ENCODE measurements around the gene FZD7.

The FZD7 gene

DNA sequence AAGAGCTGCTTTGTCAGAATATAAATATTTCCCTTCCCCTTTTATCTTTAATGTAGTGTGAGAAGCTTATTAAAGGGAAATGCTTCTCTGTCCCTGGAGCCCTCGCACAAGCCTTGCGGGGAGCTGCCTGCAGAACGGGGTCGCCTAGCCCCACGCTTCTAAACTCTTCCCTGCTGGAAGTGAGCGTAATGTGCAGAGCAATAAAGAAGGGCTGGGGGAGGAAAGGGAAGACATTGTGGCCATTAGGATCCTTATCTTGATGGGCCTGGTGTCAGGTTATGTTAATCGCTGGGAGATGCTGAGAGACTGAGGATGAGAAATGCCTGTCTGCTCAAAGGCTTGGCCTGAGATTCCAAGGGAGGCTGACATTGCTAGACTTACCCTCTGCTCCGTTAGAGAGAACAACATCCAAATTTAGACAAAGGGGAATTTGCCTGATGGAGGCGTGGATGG, 18.9 kb upstream of the FZD7 start:
- DNase-seq: no peak

DNA sequence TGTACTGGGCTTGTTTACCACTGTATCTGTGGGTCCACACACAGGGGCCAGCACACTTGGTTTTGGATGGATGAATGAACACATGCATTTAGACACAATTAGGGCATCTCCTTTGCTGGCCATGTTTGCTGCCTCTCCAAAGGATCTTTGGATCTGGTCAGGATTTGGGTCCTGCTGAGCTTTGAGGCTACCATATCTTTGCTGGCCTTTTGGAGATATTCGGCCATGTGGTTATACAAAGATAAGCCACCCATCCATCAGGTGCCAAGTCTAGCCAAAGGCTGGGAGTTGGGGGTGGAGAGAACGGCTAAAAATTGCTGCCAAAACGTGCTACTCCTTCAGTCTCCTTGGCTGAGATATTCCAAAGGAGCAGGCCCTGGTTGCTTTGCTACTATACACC, 18.2 kb upstream of the FZD7 start:
- no peak for DNase-seq

DNA sequence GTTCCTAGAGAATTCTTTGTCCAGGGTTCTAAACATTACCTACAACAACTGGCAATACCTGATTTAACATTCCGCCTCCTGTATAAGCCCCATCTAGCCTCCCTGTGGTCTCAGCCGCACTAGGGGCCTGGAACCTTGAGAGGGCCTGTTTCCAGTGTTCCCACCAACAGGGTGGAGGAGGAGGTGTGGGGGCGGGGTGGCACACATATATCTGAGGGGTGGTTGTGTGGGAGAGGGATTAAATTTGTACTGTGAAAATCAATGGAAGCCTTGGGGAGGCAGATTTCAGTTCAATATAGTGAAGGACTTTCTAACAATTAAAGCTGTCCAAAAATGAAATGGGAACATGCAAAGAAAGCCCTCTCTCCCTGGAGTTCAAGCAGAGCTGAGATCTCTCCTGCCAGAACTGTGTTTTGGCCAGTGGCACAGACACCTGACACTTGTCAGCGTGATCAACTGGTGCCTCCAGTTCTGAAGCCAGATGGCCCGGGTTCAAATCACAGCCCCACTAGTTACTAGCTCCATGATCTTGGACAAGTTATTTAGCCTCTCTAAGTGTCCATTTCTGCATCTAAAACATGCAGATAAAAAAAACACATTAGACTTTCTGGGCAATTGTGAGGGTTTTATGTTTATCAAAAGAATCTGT, 17.0 kb upstream of the FZD7 start:
- DNase-seq: no peak

DNA sequence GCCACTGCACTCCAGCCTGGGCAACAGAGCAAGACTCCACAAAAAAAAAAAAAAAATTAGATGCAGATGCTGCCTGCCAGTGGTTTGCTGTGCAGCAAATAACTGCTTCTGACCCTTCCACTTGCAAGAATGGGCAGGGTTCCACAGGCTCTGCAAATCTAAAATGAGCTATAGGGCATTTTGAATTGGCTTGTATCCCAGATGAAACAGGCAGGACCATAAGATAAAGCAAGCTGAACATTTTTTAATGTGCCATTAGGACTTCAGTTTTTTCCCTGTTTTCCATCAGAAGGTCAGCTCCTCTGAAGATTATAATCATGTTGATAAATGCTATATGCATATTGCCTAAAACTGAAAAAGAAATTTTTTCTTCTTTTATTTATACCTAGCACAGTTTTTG, 15.7 kb upstream of the FZD7 start:
- no peak for DNase-seq

DNA sequence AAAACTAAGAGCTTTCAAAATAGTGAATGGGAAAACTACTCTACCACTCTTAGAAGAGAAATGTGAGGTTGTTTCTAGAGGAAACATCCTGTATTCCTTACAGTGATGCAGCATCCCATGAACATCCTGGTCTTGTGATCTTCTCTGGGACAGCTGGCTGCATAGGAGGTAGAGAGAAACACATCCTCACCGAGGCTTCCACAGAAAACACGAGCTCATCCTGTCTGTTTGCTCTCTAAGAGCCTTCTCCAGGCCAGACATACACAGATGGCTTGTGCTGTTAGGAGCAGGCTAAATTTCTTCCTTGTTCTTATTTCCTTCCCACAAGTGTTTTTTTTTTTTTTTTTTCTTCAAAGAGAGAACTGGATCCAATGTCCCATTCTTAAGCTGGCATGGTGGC, 14.7 kb upstream of the FZD7 start:
- no peak for DNase-seq

DNA sequence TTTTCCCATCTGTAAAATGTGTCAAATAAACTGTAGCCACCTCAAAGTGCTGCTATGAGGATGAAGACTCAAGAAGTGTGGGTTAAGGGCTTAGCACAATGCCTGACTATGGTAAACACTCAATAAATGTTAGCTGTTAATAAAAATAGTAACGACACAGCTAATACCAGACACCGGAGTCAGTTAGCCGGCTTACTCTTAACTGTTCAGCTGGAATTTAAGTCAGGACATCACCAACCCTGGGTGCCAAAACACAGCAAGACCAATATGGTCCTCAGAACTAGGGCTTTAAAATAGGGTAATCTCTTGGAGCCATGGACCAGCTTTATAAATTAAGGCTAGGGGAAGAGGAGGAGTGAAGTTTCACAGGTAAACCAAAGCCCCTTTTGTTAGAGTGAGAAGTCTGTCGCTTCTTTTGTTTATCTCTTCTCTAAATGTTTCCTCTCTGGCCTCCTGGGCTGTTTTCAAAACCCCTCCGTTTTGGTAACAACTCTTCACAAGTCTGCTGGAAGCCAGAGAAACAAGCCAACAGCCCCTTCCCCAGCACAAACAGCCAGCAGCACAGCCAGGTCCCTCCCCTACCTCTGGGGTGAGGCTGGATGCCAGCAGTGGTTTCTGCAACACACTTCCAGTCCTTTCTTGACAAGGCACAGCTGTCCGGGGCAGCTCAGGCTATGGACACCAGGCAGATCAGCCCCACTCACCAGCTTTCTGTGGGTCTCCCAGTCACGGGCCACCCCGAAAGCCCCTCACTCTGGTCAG, 13.8 kb upstream of the FZD7 start:
- no peak for DNase-seq

DNA sequence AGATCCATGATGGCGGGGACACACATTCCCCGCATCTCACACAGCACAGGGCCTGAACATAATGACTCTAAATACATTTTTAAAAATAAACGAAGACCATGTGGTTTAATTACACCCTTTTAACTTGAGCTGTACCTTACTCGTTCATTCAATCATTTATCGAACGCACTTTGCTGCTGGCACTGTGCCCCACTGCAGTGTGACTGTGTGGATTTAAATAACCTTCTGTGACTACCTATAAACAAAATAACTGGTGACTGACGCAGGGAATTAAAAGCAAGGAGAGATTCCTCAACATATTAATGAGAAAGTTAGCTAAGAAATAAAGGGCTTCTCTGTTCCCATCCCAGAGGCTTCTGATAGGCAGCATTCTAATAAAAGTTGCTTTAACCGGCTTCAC, 10.9 kb upstream of the FZD7 start:
- DNase-seq: no peak

DNA sequence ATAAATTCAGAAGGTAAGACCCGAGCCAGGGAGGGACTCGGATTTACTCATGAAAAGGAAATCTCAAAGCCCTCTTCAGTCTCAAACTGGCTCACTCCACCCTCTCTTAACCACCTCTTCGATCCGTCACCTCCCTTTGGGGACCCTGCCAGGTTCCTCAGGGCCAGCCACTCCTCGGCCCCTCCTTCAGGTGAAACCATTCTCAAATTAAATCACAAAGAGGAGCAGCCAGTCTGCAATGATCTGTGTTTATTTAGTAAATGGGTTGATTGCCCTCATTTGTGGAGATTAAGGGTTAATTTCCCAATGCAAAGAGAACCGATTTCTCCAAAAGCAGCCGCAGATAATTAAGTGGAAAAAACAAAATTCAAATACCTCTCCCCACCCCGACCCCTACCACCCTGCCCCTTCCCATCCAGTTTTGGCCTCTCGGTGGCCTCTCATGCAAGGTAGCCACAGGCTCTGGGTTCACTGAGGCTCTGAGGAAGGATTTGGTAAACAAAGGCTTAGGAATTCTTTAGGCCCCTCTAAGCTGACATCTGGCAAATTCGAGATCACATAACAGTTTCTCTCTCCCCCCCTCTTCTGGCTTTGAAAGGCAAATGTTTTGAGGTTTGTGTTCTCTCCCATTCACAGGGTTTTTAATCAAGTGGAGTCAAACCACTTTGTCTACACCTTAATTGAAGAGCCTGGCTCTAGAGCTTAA, 10.3 kb upstream of the FZD7 start:
- DNase-seq: no peak

DNA sequence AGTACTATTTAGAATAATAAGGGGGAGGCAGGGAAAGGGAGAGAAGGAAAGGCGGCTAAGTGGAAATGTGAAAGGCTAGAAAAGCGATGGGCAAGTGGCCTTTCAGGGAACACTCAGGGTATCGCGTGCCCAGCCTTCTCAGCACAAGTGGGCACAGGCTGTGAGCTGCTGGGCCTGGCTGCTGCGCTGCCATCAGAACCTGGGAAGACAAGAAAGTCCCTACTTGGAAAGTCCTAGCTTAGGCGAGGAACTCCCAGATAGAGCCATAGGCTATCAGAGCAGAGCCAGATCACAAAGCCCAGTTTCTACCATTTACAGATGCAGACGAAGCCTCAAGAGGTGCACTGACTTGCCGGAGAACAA, 9.8 kb upstream of the FZD7 start:
- DNase-seq: no peak

DNA sequence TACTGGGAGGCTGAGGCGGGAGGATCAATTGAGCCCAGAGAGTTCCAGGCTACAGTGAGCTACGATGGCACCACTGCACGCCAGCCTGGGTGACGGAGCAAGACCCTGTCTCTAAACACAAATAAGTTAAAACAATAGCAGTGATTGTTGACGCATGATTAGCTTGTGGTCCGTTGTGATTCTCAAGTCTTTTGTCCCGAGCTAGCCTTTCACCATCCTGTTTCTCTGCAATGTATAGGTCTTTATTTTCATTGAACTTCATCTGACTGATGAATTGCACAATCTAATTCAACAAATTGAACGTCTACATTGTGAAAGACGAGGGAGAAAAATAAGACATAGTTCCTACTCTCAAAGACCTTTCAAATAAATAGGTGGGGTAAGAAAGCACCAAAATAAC, 8.8 kb upstream of the FZD7 start:
- no peak for DNase-seq

DNA sequence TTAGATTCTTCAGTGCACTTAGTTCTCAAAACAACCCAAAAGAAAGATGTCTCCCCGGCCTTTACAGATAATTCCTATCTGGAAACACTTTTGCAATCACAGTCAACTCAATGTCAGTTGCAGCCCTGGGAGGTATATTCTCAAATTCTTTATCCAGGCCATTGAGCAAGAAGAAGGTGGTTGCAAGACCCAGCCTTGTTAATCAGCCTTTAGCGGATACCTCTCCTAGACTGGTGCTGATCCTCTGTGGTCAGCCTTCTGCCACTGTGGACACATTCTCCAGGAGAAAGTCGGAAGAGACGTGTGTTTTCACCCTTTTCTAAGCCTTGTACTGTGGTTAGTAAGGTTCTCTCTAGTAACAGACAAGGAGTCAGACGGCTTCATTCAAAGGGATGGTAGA, 7.8 kb upstream of the FZD7 start:
- DNase-seq: no peak

DNA sequence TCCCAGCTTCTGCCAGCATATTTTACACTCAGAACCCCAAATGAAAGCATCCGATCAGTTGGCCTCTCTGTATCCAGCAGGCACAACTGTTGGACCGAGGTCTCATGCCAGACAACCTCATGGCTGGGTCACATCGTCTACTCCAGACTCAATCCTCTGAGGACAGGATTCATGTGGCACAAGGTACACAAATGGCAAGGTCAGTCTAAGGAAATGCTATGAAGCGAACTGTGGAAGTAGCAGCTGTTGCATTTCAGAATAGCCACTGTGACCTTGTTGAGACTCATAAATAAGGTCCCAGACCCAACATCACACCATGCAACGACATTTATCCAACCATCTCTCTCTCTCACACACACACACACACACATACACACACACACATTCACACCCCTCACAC, 7.1 kb upstream of the FZD7 start:
- DNase-seq: no peak

DNA sequence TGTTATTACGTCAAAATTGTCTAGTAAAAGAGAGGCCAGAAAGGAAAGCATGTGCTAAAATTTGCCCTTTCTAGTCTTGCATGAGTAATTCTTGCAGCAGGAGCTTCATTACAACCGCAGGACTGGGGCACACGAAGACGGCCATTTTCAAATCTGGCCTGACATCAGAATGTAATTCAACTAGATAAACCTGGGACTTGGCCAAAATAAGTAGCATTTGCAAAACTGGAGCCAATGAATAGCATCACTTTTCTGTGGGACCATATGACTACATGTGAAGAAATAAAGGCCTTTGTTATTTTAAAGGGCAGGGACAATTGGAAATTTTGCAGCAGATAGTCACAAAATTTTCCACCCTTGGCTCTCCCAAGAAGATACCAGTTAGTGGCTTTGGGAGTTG, 3.0 kb upstream of the FZD7 start:
- no peak for DNase-seq

DNA sequence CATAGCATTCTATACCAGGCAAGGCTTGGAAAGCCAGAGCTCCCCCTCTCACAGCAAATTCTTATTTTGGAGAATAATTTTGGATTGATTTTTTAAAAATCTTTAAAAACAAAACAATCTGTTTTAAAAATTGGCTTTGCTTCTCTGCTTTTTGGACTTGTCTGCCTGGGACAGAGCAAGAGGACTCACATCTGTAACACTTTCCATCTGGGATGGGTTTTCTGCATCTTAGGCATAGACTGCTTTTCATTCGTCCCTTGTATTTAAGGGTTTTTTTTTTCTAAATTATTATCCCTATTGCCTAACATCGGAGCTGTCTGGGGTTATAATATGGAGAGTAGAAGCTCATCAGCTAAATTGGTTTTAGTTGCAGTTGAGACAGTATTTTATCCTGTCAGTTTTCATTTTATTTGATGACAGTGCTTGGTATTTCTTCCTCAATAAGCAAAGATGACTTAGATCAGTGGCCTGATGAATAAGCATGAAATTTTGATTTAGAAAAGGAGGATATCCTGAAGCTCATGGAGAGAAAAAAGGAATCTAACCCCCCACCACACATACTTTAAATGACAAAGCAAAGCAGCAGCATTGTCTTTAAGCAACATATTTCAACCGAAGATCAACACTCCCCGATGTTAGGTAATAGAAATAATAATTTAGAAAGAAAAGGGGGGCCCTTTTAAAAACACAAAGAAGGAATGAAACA, 2.3 kb upstream of the FZD7 start:
- no peak for DNase-seq

DNA sequence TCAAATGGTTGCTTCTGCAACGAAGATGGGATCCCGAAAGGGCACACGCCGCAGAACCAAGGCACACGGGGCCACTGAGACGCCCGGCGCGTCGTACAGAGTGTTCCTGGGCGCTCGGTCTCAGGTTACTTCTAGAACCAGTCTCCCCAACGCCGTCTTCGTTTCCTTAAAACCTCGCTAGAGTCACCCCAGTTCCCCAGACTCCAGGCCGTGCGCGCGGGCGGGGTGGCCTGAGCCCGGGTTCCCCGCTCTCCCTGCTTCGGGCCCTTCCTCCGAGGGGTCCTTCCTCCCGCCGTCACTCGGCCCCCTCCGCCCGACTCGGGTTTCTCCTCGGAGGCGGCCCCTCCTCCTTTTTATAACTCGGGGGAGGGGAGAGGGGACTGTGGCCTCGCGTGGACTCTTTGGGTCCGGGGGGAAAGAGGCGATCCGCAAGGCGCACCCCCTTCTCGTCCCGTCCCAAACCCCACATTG, 774 bp upstream of the FZD7 start:
- DNase-seq: peak; percentile 16

DNA sequence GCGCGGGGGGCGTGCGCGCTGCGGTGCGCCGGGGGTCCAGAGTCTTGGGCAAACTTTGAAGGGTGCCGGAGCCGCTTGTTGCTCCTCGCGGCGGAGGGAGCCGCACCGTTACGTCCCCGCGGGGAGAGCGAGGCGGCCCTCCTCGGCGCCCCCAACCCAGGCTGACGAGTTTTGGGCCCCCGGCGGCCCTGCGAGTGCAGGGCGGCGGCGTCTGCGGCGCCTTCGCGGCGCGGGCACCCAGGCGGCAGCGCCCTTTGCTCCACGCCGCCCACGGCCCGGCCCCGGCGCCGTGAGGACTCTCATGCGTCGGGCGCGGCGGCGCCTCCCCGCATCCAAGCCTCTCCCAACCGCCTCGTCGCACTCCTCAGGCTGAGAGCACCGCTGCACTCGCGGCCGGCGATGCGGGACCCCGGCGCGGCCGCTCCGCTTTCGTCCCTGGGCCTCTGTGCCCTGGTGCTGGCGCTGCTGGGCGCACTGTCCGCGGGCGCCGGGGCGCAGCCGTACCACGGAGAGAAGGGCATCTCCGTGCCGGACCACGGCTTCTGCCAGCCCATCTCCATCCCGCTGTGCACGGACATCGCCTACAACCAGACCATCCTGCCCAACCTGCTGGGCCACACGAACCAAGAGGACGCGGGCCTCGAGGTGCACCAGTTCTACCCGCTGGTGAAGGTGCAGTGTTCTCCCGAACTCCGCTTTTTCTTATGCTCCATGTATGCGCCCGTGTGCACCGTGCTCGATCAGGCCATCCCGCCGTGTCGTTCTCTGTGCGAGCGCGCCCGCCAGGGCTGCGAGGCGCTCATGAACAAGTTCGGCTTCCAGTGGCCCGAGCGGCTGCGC, 814 bp downstream of the FZD7 start:
- peak; percentile 21 for DNase-seq

DNA sequence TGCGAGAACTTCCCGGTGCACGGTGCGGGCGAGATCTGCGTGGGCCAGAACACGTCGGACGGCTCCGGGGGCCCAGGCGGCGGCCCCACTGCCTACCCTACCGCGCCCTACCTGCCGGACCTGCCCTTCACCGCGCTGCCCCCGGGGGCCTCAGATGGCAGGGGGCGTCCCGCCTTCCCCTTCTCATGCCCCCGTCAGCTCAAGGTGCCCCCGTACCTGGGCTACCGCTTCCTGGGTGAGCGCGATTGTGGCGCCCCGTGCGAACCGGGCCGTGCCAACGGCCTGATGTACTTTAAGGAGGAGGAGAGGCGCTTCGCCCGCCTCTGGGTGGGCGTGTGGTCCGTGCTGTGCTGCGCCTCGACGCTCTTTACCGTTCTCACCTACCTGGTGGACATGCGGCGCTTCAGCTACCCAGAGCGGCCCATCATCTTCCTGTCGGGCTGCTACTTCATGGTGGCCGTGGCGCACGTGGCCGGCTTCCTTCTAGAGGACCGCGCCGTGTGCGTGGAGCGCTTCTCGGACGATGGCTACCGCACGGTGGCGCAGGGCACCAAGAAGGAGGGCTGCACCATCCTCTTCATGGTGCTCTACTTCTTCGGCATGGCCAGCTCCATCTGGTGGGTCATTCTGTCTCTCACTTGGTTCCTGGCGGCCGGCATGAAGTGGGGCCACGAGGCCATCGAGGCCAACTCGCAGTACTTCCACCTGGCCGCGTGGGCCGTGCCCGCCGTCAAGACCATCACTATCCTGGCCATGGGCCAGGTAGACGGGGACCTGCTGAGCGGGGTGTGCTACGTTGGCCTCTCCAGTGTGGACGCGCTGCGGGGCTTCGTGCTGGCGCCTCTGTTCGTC, 1.7 kb downstream of the FZD7 start:
- DNase-seq: no peak

DNA sequence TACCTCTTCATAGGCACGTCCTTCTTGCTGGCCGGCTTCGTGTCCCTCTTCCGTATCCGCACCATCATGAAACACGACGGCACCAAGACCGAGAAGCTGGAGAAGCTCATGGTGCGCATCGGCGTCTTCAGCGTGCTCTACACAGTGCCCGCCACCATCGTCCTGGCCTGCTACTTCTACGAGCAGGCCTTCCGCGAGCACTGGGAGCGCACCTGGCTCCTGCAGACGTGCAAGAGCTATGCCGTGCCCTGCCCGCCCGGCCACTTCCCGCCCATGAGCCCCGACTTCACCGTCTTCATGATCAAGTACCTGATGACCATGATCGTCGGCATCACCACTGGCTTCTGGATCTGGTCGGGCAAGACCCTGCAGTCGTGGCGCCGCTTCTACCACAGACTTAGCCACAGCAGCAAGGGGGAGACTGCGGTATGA, 2.3 kb downstream of the FZD7 start:
- no peak for DNase-seq

DNA sequence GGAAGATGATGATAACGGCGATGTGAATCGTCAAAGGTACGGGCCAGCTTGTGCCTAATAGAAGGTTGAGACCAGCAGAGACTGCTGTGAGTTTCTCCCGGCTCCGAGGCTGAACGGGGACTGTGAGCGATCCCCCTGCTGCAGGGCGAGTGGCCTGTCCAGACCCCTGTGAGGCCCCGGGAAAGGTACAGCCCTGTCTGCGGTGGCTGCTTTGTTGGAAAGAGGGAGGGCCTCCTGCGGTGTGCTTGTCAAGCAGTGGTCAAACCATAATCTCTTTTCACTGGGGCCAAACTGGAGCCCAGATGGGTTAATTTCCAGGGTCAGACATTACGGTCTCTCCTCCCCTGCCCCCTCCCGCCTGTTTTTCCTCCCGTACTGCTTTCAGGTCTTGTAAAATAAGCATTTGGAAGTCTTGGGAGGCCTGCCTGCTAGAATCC, 3.0 kb downstream of the FZD7 start:
- no peak for DNase-seq

DNA sequence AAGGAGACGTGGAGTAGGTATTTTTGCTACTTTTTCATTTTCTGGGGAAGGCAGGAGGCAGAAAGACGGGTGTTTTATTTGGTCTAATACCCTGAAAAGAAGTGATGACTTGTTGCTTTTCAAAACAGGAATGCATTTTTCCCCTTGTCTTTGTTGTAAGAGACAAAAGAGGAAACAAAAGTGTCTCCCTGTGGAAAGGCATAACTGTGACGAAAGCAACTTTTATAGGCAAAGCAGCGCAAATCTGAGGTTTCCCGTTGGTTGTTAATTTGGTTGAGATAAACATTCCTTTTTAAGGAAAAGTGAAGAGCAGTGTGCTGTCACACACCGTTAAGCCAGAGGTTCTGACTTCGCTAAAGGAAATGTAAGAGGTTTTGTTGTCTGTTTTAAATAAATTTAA, 3.4 kb downstream of the FZD7 start:
- no peak for DNase-seq

DNA sequence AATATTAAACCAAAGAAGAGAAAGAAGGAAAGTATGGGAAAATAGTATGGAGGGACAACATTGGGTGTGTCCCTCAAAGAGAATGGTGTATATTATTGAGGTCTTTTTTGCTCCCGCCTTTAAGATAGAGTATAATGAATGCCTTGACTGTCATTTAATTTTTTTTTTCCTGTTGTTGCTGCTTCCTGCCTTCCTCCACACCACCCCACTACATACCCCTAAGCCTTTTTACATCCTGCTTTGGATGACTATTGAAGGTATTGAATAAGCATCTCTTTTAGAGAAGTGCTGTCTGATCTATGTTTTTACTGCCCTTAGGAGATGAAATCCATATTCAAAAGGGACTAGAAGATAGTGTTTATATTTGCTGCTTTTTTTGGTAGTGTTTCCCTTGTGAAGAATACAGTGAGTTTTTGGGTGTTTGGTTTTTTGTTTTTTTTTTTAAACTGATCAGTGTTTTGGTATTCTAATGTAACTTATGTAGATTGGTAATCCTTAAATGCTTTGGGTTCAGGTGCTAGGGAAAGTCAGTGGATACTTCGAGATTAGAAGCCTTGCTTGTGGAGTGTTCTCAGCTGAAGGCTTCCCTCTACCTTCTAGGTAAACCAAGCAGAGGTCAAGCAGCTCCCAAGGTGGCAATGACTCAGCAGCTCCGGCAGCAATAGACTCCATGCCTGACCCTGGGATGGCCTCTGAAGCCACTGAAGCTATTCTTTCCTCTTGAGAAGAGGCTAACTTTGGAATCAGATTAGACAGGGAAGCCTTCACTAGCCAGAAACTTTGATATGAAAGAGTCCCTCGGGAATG, 5.0 kb downstream of the FZD7 start:
- DNase-seq: no peak
